ENCODE measurements around the gene SUFU.

SUFU gene

GRCh38 chr10:102550636-102551210, 47.0 kb downstream of the SUFU start:
- DNase-seq (ENCODE audit: low read depth in 2 of 2), result no peak

GRCh38 chr10:102552533-102552932, 48.8 kb downstream of the SUFU start:
- DNase-seq (ENCODE audit: low read depth in 2 of 2), result no peak

GRCh38 chr10:102553771-102554170, 50.0 kb downstream of the SUFU start:
- no peak for DNase-seq (ENCODE audit: low read depth in 2 of 2)

GRCh38 chr10:102554531-102554930, 50.8 kb downstream of the SUFU start:
- DNase-seq (ENCODE audit: low read depth in 2 of 2), result no peak

- no peak for DNase-seq (ENCODE audit: low read depth in 2 of 2)
These were observed 52.1 kb downstream of the SUFU start for GRCh38 chr10:102555781-102556328.

GRCh38 chr10:102557569-102557968, 53.8 kb downstream of the SUFU start:
- DNase-seq (ENCODE audit: low read depth in 2 of 2), result no peak

- DNase-seq (ENCODE audit: low read depth in 2 of 2), result no peak
These were observed 56.0 kb downstream of the SUFU start for GRCh38 chr10:102559764-102560163.

GRCh38 chr10:102564209-102564834, 60.5 kb downstream of the SUFU start:
- no peak for DNase-seq (ENCODE audit: low read depth in 2 of 2)

- DNase-seq (ENCODE audit: low read depth in 2 of 2), result no peak
These were observed 62.0 kb downstream of the SUFU start for GRCh38 chr10:102565793-102566192.

GRCh38 chr10:102578782-102579181, 75.0 kb downstream of the SUFU start:
- DNase-seq (ENCODE audit: low read depth in 2 of 2), result no peak

- DNase-seq (ENCODE audit: low read depth in 2 of 2), result no peak
These were observed 75.6 kb downstream of the SUFU start for GRCh38 chr10:102579328-102579727.

- no peak for DNase-seq (ENCODE audit: low read depth in 2 of 2)
These were observed 76.5 kb downstream of the SUFU start for GRCh38 chr10:102580230-102580629.

- no peak for DNase-seq (ENCODE audit: low read depth in 2 of 2)
These were observed 77.6 kb downstream of the SUFU start for GRCh38 chr10:102581401-102581800.

GRCh38 chr10:102581981-102582580, 78.3 kb downstream of the SUFU start:
- no peak for DNase-seq (ENCODE audit: low read depth in 2 of 2)

GRCh38 chr10:102583435-102584417, 80.0 kb downstream of the SUFU start:
- peak; percentile 75 to 83 for DNase-seq (ENCODE audit: low read depth in 2 of 2)

- DNase-seq (ENCODE audit: low read depth in 2 of 2), result no peak
These were observed 81.3 kb downstream of the SUFU start for GRCh38 chr10:102585026-102585425.

GRCh38 chr10:102586858-102587257, 83.1 kb downstream of the SUFU start:
- DNase-seq (ENCODE audit: low read depth in 2 of 2), result no peak

- DNase-seq (ENCODE audit: low read depth in 2 of 2), result no peak
These were observed 85.1 kb downstream of the SUFU start for GRCh38 chr10:102588875-102589274.

GRCh38 chr10:102593074-102593803, 89.5 kb downstream of the SUFU start:
- DNase-seq (ENCODE audit: low read depth in 2 of 2), result no peak

GRCh38 chr10:102593804-102594079, 90.0 kb downstream of the SUFU start:
- no peak for DNase-seq (ENCODE audit: low read depth in 2 of 2)

GRCh38 chr10:102595293-102595692, 91.5 kb downstream of the SUFU start:
- DNase-seq (ENCODE audit: low read depth in 2 of 2), result no peak

- no peak for DNase-seq (ENCODE audit: low read depth in 2 of 2)
These were observed 92.1 kb downstream of the SUFU start for GRCh38 chr10:102595897-102596296.

Measured in stimulated activated CD4-positive, alpha-beta T cell treated with anti-CD3 and anti-CD28 coated beads, Interleukin-15, amount 100 ng/mL, for 48 hours (primary cell).